GM06990 (cell line): Measurements from ENCODE around the gene LOXL1.

ENCODE experiments used
- DNase-seq: peaks from one replicate; pipeline ENCODE4 v3.0.0-alpha.2; 2011; ENCODE audit not compliant: insufficient read length; ENCODE audit errors: extremely low read depth
- H3K27me3 ChIP-seq: replicated peaks from 2 replicates; pipeline ENCODE4 v1.6.0; 2011; ENCODE audit warnings: low read length; ENCODE audit not compliant: control insufficient read depth, insufficient read depth
- H3K36me3 ChIP-seq: 2 replicates; pipeline ENCODE4 v1.5.1; 2011; ENCODE audit warnings: low read length; ENCODE audit not compliant: control insufficient read depth, insufficient read depth
- H3K4me3 ChIP-seq: replicated peaks from 2 replicates; pipeline ENCODE4 v1.5.1; 2011; ENCODE audit warnings: low read depth, mild to moderate bottlenecking, control low read depth, low read length
- CTCF ChIP-seq: IDR thresholded peaks from 2 replicates; pipeline ENCODE4 v1.5.1; 2011; ENCODE audit warnings: low read length, control low read depth, mild to moderate bottlenecking, inconsistent platforms; ENCODE audit not compliant: insufficient read depth, poor library complexity, severe bottlenecking

The LOXL1 gene

GRCh38 chr15:73950831-73951561, 24.7 kb downstream of the LOXL1 start:
- Histone ChIP-seq H3K36me3 (no peaks in the 10 kb centered on the region), H3K27me3 (peaks cover 1% of the 10 kb centered on the region; the same call in 1 of the 2 replicates), H3K4me3 (no peak overlapping the region)
- DNase-seq, result peak; percentile 75
- TF ChIP-seq CTCF, result peak; percentile 89

- H3K27me3 ChIP-seq, result peaks cover 1% of the 10 kb centered on the region; the same call in 1 of the 2 replicates
- no peaks in the 10 kb centered on the region for H3K36me3 ChIP-seq
- DNase-seq, result no peak
- no peak overlapping the region for H3K4me3 ChIP-seq
- TF ChIP-seq CTCF, result no peak
These were observed 25.3 kb downstream of the LOXL1 start for GRCh38 chr15:73951601-73952000.

- Histone ChIP-seq H3K27me3 (no peaks in the 10 kb centered on the region), H3K4me3 (no peak overlapping the region), H3K36me3 (no peaks in the 10 kb centered on the region)
- no peak for DNase-seq
- no peak for TF ChIP-seq CTCF
These were observed 26.1 kb downstream of the LOXL1 start for GRCh38 chr15:73952171-73952912.

GRCh38 chr15:73952913-73953750, 26.9 kb downstream of the LOXL1 start:
- no peak overlapping the region for H3K4me3 ChIP-seq
- no peaks in the 10 kb centered on the region for H3K36me3 ChIP-seq
- no peak for DNase-seq
- H3K27me3 ChIP-seq, result no peaks in the 10 kb centered on the region
- no peak for TF ChIP-seq CTCF

GRCh38 chr15:73954188-73955145, 28.2 kb downstream of the LOXL1 start:
- no peaks in the 10 kb centered on the region for H3K27me3 ChIP-seq
- DNase-seq, result no peak
- no peak for TF ChIP-seq CTCF

More at GRCh38 chr15:73954188-73955145, 28.2 kb downstream of the LOXL1 start:
- H3K36me3 ChIP-seq, result no peaks in the 10 kb centered on the region
- H3K4me3 ChIP-seq, result no peak overlapping the region
